Metanephros (tissue), 2 donors: ENCODE data around the gene API5. TPM values are rescaled to one million over a fixed set of nuclear protein-coding genes. Genes with fewer than 3 reads are reported as not detected.

Experiments
- small RNA-seq: library from RNA; depleted of rRNA; stranded (forward); fragments of <200 nt; gene quantifications from one replicate; pipeline ENCODE3, GENCODE V24; 2014; ENCODE audit warnings: low replicate concordance
- total RNA-seq: library from RNA; depleted of rRNA; stranded (reverse); fragments of >200 nt; gene quantifications from one replicate; pipeline ENCODE4 v1.2.3, GENCODE V29; 2014

Gene API5
- total RNA-seq = 60.0 TPM

GRCh38 chr11:43311791-43312607 lies at the start of gene API5:
API5 (plus strand) TSS chr11:43311996; CDS start chr11:43312128, 132 bp downstream.

GRCh38 chr11:43358801-43359421 lies 47.1 kb downstream of the API5 start, which contains the start of gene TTC17:
TTC17 (plus strand) TSS chr11:43358920; CDS start chr11:43358955, 35 bp downstream.

Small RNA genes within 50 kb of the gene (small RNA-seq; reads per million reads assigned to genes)
- not detected for gene RF00019

Other genes with a start within 250 kb of the API5 start
- gene TTC17, start 46.9 kb downstream of the API5 start, total RNA-seq = 135 TPM